GM12875 (cell line): ENCODE data around the gene TNFRSF13B.

Experiments used
- H3K4me3 ChIP-seq: one replicate; pipeline ENCODE4 v1.5.1; 2011; ENCODE audit warnings: low read depth, low read length, control low read depth
- CTCF ChIP-seq: IDR thresholded peaks from 2 replicates; pipeline ENCODE4 v1.5.1; 2011; ENCODE audit warnings: low read depth, mild to moderate bottlenecking, control low read depth, inconsistent platforms, low read length, moderate library complexity, borderline replicate concordance; ENCODE audit not compliant: insufficient read depth

Gene TNFRSF13B

GRCh38 chr17:16889088-16889465, 82.8 kb downstream of the TNFRSF13B start:
- TF ChIP-seq CTCF = no peak
- H3K4me3 ChIP-seq = no peak overlapping the region
